ENCODE measurements around the gene CAVIN2. TPM values are rescaled to one million over a fixed set of nuclear protein-coding genes. Genes with fewer than 3 reads are reported as not detected.

The CAVIN2 gene
- polyA plus RNA-seq, 1 of the 3 experiments (the other 2 are of a cell fraction) = 1.5 TPM

GRCh38 chr2:191866195-191866594 is 19.3 kb upstream of the CAVIN2 start:
- peaks cover 8% of the 10 kb centered on the region for H3F3A ChIP-seq (replicated peaks; ENCODE audit: insufficient read depth)
- DNase-seq = no peak
- peak overlapping the region; percentile 64; the same call in 1 of the 2 replicates for H2AFZ ChIP-seq (ENCODE audit: low read depth)
- peak overlapping the region; percentile 16; the same call in 1 of the 2 replicates for H3K9ac ChIP-seq
- no peak overlapping the region for H3K4me3 ChIP-seq (ENCODE audit: low read depth in 2 of 2, low read length in 1 of 2)
- H3K27me3 ChIP-seq (ENCODE audit: insufficient read depth) = no peaks in the 10 kb centered on the region
- no peaks in the 10 kb centered on the region for H3K36me3 ChIP-seq (replicated peaks in 1 of 2; ENCODE audit: control insufficient read depth in 1 of 2, insufficient read depth in 2 of 2, low read length in 1 of 2)
- 88% methylated on average over 5 of the region's 5 CpGs for WGBS (ENCODE audit: low lambda C conversion rate)
- no peaks in the 10 kb centered on the region for H3K9me3 ChIP-seq
- peaks cover 0 to 17% of the 10 kb centered on the region in 2 experiments; a peak in 2 of 4 replicates for H3K4me1 ChIP-seq (ENCODE audit: control insufficient read depth in 1 of 2, insufficient read depth in 2 of 2, low read depth in 1 of 2, low read length in 1 of 2)
- CTCF ChIA-PET = interaction anchor here (1.0 kb wide), 1 partner anchor 296 kb away, joined by 4 read pairs; no protein-coding TSS in a partner anchor
- no peaks in the 10 kb centered on the region for H3K79me2 ChIP-seq (ENCODE audit: insufficient read depth)
- POLR2A ChIA-PET = no interaction called here
- peak overlapping the region; percentile 82 to 85; a peak in 3 of 4 replicates for H3K27ac ChIP-seq (ENCODE audit: low read depth in 2 of 2, low read length in 1 of 2)
- H3K9me2 ChIP-seq = no peaks in the 10 kb centered on the region
- no peaks in the 10 kb centered on the region for H4K20me1 ChIP-seq (ENCODE audit: insufficient read depth)
- TF ChIP-seq MEF2A (IDR thresholded peaks at IDR 0.05; ENCODE audit: borderline replicate concordance, low read depth) (no peak), NFIC (IDR thresholded peaks at IDR 0.05; ENCODE audit: borderline replicate concordance) (no peak), TCF12 (IDR thresholded peaks at IDR 0.05) (no peak), FOSL2 (IDR thresholded peaks at IDR 0.05; ENCODE audit: borderline replicate concordance, low read depth) (no peak), EP300 (IDR thresholded peaks at IDR 0.05; ENCODE audit: borderline replicate concordance in 1 of 2, low read depth in 1 of 2, low read length in 1 of 2) (no peak), ELF1 (IDR thresholded peaks at IDR 0.05) (no peak), FOXJ3 (CRISPR knock-in tag; IDR thresholded peaks at IDR 0.05) (no peak), GABPA (IDR thresholded peaks at IDR 0.05; ENCODE audit: low read depth) (no peak)
- H3K4me2 ChIP-seq = no peak overlapping the region

GRCh38 chr2:191864628-191865374 is 17.9 kb upstream of the CAVIN2 start:
- DNase-seq = no peak
- POLR2A ChIA-PET = no interaction called here
- H3K4me1 ChIP-seq (ENCODE audit: control insufficient read depth in 1 of 2, insufficient read depth in 2 of 2, low read depth in 1 of 2, low read length in 1 of 2) = peaks cover 0 to 14% of the 10 kb centered on the region in 2 experiments; a peak in 2 of 4 replicates

More at GRCh38 chr2:191864628-191865374, 17.9 kb upstream of the CAVIN2 start:
- H3K4me3 ChIP-seq (ENCODE audit: low read depth in 2 of 2, low read length in 1 of 2) = no peak overlapping the region
- no peaks in the 10 kb centered on the region for H3K36me3 ChIP-seq (replicated peaks in 1 of 2; ENCODE audit: control insufficient read depth in 1 of 2, insufficient read depth in 2 of 2, low read length in 1 of 2)
- no peaks in the 10 kb centered on the region for H3K27me3 ChIP-seq (ENCODE audit: insufficient read depth)
- peak overlapping the region in 1 of 2 experiments; percentile 85; a peak in 1 of 4 replicates for H3K27ac ChIP-seq (ENCODE audit: low read depth in 2 of 2, low read length in 1 of 2)
- WGBS (ENCODE audit: low lambda C conversion rate) = 68% methylated on average over 7 of the region's 7 CpGs
- H3K79me2 ChIP-seq (ENCODE audit: insufficient read depth) = no peaks in the 10 kb centered on the region
- H3K4me2 ChIP-seq = no peak overlapping the region
- H3K9me3 ChIP-seq = no peaks in the 10 kb centered on the region
- no peaks in the 10 kb centered on the region for H3K9me2 ChIP-seq
- H4K20me1 ChIP-seq (ENCODE audit: insufficient read depth) = no peaks in the 10 kb centered on the region
- H3K9ac ChIP-seq = no peak overlapping the region
- H3F3A ChIP-seq (replicated peaks; ENCODE audit: insufficient read depth) = peaks cover 8% of the 10 kb centered on the region
- H2AFZ ChIP-seq (ENCODE audit: low read depth) = peak overlapping the region; percentile 45
- CTCF ChIA-PET = no interaction called here
- TF ChIP-seq EP300 (IDR thresholded peaks at IDR 0.05; ENCODE audit: borderline replicate concordance in 1 of 2, low read depth in 1 of 2, low read length in 1 of 2) = peak in 1 of 2 experiments; percentile 37; a peak in 1 of 4 replicates
- TF ChIP-seq TCF12 (IDR thresholded peaks at IDR 0.05) = peak; percentile 76
- TF ChIP-seq RCOR1 (IDR thresholded peaks at IDR 0.05; ENCODE audit: low read length) = no peak
- TF ChIP-seq, protein P1, sequence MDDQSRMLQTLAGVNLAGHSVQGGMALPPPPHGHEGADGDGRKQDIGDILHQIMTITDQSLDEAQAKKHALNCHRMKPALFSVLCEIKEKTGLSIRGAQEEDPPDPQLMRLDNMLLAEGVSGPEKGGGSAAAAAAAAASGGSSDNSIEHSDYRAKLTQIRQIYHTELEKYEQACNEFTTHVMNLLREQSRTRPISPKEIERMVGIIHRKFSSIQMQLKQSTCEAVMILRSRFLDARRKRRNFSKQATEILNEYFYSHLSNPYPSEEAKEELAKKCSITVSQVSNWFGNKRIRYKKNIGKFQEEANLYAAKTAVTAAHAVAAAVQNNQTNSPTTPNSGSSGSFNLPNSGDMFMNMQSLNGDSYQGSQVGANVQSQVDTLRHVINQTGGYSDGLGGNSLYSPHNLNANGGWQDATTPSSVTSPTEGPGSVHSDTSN (IDR thresholded peaks at IDR 0.05) = peak; percentile 68

All from SK-N-SH (cell line).